ENCODE data around the gene SEMA3B.
A peak's percentile ranks its signal among the peaks of the same experiment; 100 is the strongest.

The SEMA3B gene

DNA sequence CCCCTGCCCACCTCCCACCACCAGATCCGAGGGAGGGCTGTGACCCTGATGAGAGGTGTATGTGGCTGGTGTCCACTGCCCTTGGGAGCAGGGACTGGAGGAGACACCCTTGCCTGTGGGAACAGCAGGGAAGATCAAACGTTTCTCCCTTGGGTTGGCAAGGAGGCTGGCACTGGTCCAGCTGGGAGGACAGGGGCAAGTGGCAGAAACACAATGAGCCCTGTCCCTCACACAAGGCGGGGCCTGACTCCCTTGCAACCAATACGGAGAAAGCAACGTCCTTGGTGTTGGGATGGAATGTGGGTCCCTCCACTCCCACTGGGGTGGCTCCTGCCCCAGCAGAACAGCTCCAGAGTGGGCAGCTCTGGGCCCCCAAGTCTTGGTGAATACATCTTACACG is 48.4 kb downstream of the SEMA3B start:
- no peak for DNase-seq (ENCODE audit: low read depth)

DNA sequence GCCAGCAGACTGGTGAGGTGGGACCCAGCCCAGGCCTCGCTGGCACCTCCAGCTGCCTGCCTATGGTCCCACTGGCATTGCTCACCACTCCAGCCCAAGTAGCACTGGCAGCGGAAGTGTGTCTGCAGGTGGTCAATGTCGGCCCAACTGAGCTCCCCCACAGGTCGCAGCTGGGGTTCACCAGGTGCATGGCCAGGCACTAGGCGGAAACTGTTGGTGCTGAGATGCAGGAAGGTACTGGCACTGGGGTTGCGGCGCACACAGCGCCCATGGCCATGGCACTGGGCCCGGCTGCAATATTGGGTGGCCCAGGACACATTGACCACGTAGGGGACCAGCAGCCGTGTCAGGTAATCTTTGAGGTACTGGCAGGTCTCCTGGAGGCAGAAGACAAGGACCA is 49.2 kb downstream of the SEMA3B start:
- no peak for DNase-seq (ENCODE audit: low read depth)

DNA sequence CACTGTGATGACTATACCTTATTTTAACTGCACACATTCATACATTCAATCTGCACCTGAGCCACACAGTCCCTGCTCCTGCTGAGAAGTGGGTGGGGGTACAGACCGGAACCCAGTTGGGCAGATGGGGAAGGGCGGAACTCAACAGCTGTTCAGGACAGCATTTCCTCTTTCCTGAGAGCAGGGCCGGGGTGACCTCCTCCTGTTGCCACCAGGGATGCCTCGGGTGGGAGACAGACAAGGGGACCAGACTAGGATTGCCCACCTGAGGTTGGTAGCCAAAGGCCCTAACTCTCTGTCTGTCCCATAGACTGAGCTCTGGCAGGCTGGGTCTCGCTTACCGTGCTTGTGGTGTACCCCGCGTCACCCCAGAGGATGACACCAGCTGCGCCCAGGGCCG is 49.7 kb downstream of the SEMA3B start:
- DNase-seq (ENCODE audit: low read depth) = no peak

DNA sequence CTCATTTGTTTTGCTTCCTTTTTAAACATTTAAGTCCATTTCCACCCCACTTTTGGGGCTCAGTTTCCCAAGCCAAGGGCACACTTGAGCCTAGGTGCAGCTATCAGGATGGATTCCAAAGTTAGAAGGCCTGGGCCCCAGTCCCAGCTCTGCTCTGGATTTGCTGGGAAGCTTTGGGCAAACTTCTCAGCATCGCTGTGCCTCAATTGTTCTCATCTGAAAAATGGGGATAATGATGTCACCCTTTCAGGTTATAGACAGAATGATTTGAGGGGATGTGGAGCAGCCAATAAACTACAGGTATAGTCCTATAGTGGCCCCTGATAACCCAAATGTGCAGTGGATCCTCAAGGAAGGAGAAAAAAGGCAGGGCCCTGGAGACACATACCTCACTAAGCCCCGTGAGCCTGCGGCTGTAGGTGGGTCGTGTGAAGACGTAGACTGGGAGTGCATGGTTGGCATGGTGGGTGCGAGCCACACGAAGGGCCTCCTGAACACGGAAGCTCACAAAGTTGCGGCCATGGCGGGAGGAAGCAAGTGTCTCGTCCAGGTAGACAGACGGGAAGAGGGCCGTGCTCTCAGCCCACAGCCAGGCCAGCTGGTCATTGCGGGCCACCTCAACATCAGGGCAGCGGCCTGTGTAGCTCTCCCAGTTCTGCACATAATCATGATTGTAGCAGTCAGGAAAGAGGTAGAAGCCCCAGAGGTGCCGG is 50.4 kb downstream of the SEMA3B start:
- DNase-seq (ENCODE audit: low read depth) = no peak

DNA sequence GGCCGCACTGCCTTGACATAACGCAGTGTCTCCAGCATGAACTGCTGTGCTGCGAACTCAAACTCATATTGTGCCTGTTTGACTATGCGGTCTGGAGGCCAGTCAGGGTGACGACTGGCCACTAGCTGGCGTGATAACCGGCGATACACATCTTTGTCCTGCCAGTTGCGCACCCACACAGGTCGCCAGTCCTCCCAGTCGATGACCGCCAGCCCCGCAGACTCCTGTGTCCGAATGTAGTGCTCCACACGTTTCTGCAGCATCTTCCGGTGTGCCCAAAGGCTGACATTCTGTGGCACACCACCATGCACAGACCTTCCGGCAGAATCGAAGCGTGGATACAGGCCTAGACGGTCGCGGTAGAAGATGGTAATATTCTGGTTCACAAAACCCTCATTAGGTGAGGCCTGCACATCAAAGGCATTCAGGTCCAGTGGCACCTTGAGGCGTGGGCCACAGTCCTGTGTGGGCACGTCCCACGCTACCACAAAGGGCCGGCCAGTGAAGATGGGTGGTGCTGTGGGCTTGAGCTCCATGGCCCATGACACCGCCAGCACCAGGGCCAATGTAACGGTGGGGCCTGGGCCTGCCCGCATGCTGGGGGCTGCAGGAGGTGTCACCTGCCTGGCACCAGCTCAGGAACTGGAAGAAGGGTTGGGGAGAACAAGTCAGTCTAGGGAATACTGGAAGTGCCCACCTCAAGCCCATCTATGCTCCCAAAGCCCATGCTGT is 51.1 kb downstream of the SEMA3B start:
- no peak for DNase-seq (ENCODE audit: low read depth)

DNA sequence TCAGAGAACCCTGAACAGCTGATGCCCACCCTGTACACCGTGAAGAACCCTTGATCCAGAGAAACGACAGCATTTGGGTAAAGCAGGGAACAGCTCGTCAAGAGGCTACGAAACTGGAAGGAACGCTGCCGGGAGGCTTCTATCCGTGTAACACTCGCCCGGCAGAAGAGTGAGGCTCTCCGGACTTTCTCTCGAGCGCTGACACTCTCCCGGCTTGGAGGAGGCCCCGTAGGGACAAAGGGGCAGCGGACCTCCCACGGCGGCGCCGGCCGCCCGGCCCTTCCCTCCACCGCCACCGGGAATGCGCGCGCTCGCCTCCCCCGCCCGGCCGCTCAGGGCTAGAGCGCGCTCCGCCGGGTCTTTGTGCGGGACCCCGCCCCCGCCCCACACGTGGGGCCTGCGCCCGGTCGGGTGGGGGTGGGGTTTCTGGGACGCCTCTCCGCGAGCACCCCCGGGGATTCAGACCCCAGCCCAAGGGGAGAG is 51.9 kb downstream of the SEMA3B start:
- DNase-seq (ENCODE audit: low read depth) = peak; percentile 66

DNA sequence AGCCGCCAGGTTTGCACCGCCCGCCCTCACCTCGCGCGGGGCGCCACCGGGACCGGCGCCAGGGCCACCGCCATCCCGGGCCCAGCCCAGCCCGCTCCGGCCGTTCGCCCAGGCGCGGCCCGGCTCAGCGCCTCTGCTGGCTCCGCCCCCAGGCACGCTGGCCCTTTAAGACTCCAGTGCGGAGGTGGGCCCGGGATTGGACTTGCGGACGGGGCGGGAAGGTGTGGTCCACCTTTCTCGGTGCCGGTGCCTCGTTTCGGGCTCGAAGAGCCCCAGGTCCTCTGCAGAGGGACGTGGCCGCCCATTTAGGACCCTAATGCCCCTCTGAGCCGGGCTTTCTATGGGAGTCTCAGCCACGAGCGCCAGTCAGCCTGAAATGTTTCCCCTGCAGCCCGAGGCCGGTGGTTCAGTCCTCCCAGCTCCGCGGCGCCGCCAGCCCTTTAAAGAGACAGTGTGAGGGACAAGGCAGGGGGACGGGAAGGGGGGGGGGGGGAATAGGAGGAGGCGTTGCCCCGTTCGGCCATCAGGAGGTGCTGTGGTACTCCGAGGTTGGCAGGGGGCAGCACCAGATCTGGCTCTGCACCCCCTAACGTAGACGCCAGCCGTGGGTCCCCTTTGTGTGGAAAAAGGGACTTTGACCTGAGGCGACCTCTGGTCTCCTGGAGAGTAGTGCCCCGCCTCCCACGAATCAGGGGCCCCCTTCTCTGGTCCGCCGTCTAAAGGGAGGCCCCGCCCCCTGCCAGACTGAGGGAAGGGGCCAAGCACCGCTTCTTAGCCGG is 52.6 kb downstream of the SEMA3B start:
- peak; percentile 91 for DNase-seq (ENCODE audit: low read depth)

DNA sequence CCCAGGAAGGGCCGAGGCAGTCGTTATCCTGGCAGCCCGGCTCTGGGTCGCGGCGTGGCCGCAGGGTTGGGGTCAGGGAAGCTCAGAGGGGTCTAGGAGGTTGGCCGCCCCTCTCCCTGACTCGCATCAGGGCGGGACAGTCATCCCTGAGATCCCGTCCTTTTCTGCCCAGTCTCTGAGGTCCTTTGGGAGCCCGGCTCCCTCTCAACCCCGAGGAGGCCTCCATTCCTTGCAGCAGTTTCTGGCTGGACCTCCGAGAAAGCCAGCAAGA is 53.1 kb downstream of the SEMA3B start:
- no peak for DNase-seq (ENCODE audit: low read depth)

DNA sequence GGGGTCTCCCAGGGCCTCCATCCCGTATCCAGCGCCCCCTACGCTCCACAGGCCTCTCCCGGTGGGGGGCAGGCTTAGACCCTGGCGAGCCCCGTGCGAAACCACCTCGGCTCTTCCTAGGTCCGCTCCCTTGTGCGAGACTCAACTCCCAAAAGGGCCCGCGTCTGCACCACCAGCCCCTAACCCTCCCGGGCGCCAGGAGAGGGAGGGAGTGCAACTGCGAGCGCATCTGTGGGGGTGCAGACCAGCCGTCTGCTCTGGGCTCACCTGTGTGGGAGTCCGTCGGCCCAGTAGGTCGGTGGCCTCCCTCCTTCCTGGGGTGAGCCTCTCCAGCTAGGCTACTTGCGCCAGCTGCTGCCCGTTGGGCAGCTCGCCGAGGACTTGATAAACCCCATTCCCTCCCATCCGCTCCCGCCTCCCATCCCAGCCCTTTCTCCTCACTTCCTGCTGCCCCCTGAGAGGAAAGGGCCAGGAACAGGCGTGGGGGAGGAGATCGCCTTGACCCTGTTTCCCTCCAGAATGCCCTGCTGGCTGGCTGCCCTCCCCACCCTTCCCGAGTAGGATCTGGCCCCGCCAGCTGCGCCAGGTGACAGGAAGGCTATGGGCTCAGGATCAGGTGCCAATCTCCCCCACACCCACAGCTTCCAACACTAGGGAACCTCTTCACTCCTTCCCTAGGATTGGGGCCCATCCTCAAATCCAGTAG is 53.6 kb downstream of the SEMA3B start, which contains the start of gene HYAL2:
Gene HYAL2, minus strand, starts transcription at position 360 of the 706 bp plus-strand sequence. CDS start 2,256 bp downstream, outside the sequence.
- no peak for DNase-seq (ENCODE audit: low read depth)

DNA sequence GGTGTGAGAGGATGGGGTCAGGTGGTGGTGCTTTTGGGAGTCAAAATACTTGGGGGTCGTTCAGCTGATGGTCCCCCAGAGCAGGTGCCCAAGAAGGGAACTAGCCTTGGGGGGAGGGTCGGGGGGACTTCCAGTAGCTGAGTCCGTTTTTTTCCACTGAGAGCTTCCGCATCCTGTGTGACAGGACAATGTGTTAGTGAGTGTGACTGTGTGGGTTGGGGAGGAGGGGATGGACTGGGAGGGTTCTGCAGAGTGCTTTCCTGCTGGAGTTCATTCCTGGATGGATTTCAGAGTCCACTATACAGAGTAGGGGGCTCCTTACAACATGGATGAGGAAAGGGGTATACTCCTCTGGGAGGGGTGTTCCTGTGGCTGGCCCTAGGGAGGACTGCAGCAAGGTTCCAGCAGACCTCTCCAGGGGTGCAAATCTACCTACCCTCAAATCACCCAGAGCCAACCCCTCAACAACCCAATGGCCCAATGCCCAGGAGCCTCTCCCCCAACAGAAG is 54.2 kb downstream of the SEMA3B start:
- DNase-seq (ENCODE audit: low read depth) = no peak

DNA sequence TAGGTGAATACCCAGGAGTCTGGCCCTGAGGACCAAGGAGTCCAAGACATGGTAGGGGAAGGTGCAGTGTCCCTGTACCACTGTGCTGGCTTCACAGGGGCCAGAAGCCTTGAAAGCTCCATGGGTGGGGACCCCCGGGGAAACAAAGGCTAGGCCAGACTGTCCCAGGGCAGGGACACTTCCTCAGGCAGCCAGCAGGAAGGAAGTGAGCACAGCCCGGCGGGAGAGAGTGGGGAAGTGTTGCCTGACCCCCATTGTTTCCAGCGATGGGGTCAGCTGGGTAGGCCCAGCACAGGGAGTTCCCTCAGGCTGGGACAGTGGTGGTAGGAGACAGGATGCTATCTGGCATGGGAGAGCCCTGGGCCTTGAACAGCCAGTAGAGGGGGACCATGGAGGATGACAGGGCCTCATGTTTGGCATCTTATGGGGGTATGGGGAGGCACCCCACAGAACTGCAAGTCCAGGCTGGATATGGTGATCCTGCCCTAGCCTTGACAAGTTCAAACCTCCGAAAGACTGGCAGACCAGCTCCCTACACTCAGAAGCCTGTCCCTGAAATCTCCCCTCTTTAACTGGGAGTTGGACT is 54.8 kb downstream of the SEMA3B start:
- DNase-seq (ENCODE audit: low read depth) = no peak

DNA sequence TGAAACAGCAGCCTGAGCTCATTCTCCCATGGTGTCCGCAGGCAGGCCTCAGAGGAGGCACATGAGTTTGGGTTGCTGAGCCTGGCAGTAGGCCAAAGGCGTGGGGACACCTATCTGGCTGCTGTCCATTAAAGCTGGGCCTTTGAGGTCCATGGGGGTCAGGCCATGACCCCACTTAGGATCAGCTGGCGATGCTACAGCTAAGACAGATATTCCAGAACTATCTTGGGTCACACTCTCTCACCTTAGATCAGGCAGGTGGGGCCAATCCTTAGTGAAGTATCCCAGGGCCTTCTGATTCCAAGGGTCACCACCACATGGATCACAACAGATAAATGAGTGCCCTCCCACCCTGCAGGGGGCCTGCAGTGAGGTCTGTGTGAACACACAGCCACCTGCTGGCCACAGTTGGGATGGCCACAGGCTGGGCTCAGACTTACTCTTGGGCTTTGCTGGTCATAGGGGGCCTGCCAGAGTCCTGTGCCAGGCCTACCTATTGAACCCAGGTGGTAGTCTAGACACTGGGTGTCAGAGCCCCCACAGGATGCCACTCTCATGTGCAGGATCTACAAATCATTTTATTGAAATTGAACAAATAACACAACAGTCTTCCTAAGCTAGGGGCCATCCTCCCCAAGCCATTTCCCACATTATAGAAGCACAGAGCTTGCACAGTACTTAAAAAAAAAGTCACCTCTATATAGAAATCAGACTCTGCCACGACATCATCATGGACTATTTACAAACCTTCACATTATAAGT is 55.6 kb downstream of the SEMA3B start:
- DNase-seq (ENCODE audit: low read depth) = peak; percentile 65

DNA sequence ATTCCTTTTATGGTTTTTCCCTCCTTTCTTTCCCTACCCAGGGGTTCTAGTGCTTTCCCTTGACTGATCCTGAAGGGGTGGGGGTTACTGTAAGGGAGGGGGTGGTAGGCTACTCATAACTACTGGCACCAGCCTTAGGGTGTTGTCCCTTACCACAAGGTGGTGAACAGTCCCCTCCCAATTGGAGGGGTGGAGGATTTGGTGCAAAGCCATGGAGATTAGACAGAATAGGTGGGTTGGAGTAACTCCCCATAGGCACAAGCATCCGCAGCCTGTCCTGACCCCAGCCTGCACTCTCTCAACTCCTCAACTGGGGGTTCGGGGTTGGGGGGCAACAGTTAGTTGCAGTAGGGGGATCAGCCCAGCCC is 56.1 kb downstream of the SEMA3B start:
- no peak for DNase-seq (ENCODE audit: low read depth)

DNA sequence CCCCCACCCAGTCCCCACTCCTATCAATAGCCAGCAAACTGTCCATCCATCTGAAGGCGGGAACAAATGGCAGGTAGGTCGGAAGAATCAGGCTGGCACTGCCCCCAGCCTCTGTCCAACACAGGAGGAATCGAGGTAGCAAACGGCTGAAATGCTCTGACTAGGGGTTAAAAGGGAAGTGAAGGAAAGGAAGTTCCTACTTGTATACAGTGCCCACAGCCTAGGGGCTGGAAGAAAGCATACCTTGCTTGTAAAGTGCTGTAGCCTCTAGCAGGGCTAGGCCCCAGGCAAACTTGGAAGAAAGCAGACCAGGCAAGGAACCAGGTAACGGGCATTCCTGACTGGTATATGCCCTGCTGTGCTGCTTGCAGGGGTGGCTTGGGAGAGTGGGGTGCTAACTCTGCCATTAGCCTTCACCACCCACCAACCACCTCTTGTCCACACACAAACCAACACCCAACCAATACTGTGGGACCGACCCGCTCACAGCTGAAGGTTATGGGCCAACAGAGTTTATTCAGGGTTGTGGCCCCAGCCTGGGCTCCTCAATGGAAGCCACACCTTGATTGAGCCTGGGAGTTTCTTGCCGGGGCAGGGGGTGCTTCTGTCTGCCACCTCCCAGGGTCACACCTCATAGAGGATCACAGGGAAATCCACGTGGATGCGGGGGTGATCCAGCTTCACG is 56.7 kb downstream of the SEMA3B start:
- DNase-seq (ENCODE audit: low read depth) = no peak

DNA sequence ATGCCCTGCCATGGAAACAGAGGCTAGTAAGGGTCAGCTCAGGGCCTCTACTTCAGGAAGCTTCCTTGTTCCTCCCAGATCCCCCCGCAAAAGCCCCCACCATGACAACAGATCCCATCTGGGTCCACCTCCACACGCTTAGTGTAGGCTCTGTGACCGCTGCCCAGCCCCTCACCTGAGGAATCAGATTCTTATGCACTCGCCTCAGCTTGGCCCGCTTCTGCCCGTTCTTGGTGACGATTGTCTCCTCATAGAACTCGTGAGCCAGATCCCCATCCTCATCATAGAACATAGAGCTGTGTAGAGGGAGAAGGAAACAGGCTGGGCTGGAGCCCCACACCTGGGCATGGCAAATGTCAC is 57.2 kb downstream of the SEMA3B start:
- DNase-seq (ENCODE audit: low read depth) = no peak

DNA sequence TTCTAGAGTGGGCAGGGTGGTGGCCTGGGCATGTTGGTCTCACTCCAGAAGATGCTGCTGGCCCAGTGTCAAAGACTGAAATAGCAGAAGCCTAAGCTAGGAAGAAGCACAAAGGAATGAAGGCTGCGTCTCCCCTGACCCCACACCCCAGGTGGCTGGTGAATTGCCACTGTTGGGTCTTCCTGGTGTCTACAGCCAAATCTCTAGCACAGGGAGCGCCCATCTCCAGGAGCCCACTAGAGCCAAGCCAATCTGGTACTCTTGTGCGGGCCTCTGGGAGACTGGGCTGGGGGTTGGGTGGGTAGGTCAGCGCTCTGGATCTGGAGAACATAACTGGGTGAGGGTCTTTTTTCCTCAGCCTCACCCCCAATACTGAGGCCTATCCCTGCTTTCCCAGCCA is 58.2 kb downstream of the SEMA3B start:
- DNase-seq (ENCODE audit: low read depth) = no peak

Data from iris pigment epithelial cell (primary cell).